A549 (cell line): Measurements from ENCODE around the gene C10orf90.

Experiments used
- BCL3 ChIP-seq: fragments of >200 bp; sonication (Bioruptor Twin); formaldehyde crosslinking; IDR thresholded peaks from 3 replicates; pipeline ENCODE4 v1.6.1; 2016
- CTCF ChIP-seq: fragments of >200 bp; sonication (Bioruptor Twin); formaldehyde crosslinking; IDR thresholded peaks from 3 replicates; pipeline ENCODE4 v1.5.1; 2016
- EP300 ChIP-seq, 2 experiments: fragments of >200 bp; sonication (Bioruptor Twin); formaldehyde crosslinking; IDR thresholded peaks; 2 replicates in 1 of 2; 3 replicates in 1 of 2; pipeline ENCODE4 v1.6.1; 2016 to 2017
- ESRRA ChIP-seq: fragments of 150-350 bp; IDR thresholded peaks from 2 replicates; pipeline ENCODE4 v1.6.1; 2014; ENCODE audit warnings: mild to moderate bottlenecking, low read length, borderline replicate concordance
- FOSL2 ChIP-seq, 2 experiments: fragments of 450-650 bp in 1 of 2; fragments of >200 bp in 1 of 2; sonication (Bioruptor Twin) in 1 of 2; formaldehyde crosslinking; IDR thresholded peaks; 2 replicates each; pipeline versions ENCODE4 v1.5.0 to v1.6.1; 2016 to 2020; ENCODE audit warnings: mild to moderate bottlenecking in 1 of 2, moderate library complexity in 1 of 2
- JUNB ChIP-seq: fragments of >200 bp; sonication (Bioruptor Twin); formaldehyde crosslinking; IDR thresholded peaks from 2 replicates; pipeline ENCODE4 v1.6.1; 2016
- KDM5A ChIP-seq: fragments of 200-600 bp; sonication (generic); IDR thresholded peaks from 2 replicates; pipeline ENCODE4 v1.6.1; 2016; ENCODE audit warnings: antibody characterized with exemption, mild to moderate bottlenecking
- POLR2A ChIP-seq: IDR thresholded peaks from 2 replicates; pipeline ENCODE4 v1.6.1; 2012; ENCODE audit warnings: mild to moderate bottlenecking, low read length
- POLR2AphosphoS2 ChIP-seq: conservative IDR thresholded peaks from 2 replicates; pipeline ENCODE4 v1.6.1; 2012; ENCODE audit warnings: low read length, improper control_type of control experiment, inconsistent platforms
- SREBF2 ChIP-seq: fragments of 450-650 bp; IDR thresholded peaks from 2 replicates; pipeline ENCODE4 v1.6.1; 2014; ENCODE audit warnings: mild to moderate bottlenecking, moderate library complexity
- TF ChIP-seq, protein P1 (sequence below): fragments of 200-600 bp; sonication (generic); IDR thresholded peaks from 2 replicates; pipeline ENCODE4 v1.6.1; 2016; ENCODE audit warnings: antibody characterized with exemption, mild to moderate bottlenecking, moderate library complexity

DNA sequence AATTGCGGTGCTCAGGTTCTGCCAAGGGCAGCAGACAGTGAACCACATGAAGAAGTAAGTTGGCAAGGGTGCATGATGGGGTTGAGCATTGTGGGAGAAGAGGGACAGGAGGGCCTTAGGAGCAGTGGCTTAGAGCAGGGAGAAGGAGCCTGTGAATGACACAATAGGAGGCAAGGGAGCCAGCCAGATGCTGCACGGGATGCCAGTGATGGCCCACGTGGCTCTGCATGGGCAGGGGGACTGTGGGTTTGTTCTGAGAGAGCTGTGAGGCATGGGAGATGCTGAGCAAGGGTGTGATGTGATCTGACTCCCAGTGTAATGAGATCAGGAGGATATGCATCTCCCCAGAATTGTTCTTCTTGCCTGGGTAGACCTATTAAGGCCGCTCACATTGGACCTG lies 60.9 kb downstream of the C10orf90 start:
- TF ChIP-seq CTCF (no peak), KDM5A (no peak), FOSL2 (IDR thresholded peaks at IDR 0.05) (no peak), FOSL2 (CRISPR knock-in tag; IDR thresholded peaks at IDR 0.05) (no peak), POLR2A (no peak), EP300 (IDR thresholded peaks at IDR 0.05) (no peak), JUNB (no peak), BCL3 (no peak), ESRRA (no peak), SREBF2 (no peak), POLR2AphosphoS2 (no peak)
- TF ChIP-seq, protein P1, sequence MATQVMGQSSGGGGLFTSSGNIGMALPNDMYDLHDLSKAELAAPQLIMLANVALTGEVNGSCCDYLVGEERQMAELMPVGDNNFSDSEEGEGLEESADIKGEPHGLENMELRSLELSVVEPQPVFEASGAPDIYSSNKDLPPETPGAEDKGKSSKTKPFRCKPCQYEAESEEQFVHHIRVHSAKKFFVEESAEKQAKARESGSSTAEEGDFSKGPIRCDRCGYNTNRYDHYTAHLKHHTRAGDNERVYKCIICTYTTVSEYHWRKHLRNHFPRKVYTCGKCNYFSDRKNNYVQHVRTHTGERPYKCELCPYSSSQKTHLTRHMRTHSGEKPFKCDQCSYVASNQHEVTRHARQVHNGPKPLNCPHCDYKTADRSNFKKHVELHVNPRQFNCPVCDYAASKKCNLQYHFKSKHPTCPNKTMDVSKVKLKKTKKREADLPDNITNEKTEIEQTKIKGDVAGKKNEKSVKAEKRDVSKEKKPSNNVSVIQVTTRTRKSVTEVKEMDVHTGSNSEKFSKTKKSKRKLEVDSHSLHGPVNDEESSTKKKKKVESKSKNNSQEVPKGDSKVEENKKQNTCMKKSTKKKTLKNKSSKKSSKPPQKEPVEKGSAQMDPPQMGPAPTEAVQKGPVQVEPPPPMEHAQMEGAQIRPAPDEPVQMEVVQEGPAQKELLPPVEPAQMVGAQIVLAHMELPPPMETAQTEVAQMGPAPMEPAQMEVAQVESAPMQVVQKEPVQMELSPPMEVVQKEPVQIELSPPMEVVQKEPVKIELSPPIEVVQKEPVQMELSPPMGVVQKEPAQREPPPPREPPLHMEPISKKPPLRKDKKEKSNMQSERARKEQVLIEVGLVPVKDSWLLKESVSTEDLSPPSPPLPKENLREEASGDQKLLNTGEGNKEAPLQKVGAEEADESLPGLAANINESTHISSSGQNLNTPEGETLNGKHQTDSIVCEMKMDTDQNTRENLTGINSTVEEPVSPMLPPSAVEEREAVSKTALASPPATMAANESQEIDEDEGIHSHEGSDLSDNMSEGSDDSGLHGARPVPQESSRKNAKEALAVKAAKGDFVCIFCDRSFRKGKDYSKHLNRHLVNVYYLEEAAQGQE, result no peak
